C4-2B (cell line): Measurements from ENCODE around the gene ANKRD24.

Experiments used
- ZFX ChIP-seq: fragments of 450-650 bp; IDR thresholded peaks from 2 replicates; pipeline ENCODE4 v1.6.1; 2017
- TF ChIP-seq, protein P1 (sequence below): fragments of 450-650 bp; conservative IDR thresholded peaks from 2 replicates; pipeline ENCODE4 v1.5.1; 2017; ENCODE audit warnings: mild to moderate bottlenecking

DNA sequence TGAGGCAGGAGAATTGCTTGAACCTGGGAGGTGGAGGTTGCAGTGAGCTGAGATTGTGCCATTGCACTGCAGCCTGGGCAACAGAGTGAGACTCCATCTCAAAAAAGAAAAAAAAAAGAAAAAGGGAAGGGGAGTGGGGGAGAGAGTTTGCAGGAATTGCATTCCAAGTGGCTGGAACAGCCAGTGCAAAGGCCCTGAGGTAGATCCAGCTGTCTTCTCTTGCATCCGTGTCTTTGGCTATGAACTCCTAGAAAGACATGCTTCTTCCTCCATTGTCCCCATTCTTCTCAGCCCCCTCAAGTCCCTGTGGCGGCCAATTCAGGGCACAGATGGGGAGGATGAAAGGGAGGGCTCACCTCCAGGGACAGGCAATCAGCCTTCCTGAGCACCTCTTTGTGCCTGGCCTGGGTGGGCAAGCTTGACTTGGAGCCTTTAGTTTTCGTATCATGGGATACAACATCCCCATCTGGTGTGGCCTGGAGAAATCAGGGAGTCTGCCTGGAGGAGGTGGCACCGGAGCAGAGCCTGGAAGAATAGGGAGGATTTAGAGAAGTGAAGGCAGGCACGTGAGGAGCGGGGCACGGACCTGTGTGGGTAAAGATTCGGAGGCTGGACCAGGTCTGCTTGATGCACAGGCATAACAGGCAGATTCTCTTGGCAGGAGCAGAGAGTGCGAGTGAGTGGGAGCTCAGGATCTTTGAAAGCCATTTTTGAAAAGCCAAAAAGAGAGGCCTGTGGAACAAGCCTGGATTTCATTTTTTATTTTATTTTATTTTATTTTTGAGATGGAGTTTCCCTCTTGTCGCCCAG, 5.0 kb downstream of the ANKRD24 start:
- TF ChIP-seq, protein P1, sequence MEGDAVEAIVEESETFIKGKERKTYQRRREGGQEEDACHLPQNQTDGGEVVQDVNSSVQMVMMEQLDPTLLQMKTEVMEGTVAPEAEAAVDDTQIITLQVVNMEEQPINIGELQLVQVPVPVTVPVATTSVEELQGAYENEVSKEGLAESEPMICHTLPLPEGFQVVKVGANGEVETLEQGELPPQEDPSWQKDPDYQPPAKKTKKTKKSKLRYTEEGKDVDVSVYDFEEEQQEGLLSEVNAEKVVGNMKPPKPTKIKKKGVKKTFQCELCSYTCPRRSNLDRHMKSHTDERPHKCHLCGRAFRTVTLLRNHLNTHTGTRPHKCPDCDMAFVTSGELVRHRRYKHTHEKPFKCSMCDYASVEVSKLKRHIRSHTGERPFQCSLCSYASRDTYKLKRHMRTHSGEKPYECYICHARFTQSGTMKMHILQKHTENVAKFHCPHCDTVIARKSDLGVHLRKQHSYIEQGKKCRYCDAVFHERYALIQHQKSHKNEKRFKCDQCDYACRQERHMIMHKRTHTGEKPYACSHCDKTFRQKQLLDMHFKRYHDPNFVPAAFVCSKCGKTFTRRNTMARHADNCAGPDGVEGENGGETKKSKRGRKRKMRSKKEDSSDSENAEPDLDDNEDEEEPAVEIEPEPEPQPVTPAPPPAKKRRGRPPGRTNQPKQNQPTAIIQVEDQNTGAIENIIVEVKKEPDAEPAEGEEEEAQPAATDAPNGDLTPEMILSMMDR = no peak
- no peak for TF ChIP-seq ZFX
